ENCODE results near the gene LDAH.

The LDAH gene

DNA sequence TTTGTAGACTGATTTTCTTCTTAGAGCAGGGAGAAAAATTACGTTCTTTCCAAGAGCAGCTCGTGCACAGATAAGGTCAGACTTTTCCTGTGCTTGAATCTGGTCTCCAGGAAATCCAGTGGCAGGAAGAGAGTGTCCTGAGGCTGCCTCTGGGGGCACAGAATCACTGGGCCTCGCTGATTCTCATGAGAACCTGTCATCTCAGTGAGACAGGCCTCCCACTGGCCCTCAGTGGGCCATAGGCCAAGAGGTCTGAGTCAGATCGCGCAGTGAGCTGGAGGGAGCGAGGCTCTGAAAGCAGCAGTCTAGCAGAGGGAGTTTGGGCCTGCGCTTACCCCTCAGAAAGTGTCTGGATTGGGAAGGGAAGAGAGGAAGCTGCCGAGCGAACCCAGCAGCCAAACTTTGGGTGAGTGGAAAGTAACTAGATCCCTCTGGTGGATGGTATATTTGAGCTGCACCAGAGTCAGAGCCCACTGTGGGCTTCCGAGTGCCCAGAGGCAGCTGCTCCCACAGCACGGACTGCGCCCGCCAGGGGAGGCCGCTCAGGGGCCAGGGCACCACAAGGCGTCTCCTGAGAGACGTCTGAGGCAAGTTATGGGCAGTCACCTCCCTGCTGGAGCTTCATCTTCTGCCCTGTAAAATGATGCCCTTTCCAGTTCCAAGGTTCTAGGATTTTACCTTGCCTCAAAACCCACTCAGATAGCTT is 147.8 kb downstream of the LDAH start:
- Mint-ChIP-seq H3K4me1 (ENCODE audit: low read depth) (no peaks in the 10 kb centered on the region), H3K27ac (no peak overlapping the region), H3K9me3 (no peaks in the 10 kb centered on the region), H3K36me3 (ENCODE audit: low read depth) (no peaks in the 10 kb centered on the region), H3K27me3 (ENCODE audit: low read depth) (peaks cover 18% of the 10 kb centered on the region), H3K4me3 (no peak overlapping the region)

- no peak overlapping the region for H3K27ac Mint-ChIP-seq
- H3K4me1 Mint-ChIP-seq (ENCODE audit: low read depth) = no peaks in the 10 kb centered on the region
- H3K27me3 Mint-ChIP-seq (ENCODE audit: low read depth) = peaks cover 25% of the 10 kb centered on the region
- no peaks in the 10 kb centered on the region for H3K36me3 Mint-ChIP-seq (ENCODE audit: low read depth)
- H3K9me3 Mint-ChIP-seq = no peaks in the 10 kb centered on the region
- H3K4me3 Mint-ChIP-seq = no peak overlapping the region
These were observed 148.5 kb downstream of the LDAH start for GRCh38 chr2:20674309-20674965.

DNA sequence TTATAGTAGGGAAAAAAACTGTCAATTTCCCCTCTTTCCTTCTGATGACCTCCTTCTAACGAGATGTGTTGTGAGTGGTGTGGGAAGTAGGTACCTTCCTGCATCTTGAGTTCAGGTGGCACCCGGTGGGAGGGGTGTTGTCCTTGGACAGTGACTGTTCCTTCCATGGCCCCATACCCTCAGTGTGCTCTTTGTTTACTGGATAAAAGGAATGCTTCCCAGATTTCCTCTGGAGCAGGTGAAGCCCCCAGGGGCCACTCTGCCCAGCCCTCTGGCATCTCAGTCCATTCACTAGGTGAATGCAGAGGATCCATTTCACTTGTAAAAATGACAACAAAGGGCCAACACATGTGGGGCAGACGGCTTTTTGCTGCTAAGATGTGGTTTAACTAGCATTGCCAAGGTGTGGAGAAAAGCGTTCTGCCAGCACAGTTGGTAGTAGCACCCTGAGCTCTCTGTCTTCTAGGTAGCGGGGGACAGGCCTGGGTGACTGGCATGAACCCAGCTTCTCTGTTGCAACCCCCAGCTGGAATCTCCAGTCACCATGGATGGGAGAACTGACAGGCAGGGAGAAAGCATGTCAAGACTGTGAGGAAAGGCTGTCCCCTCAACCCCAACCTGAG is 149.1 kb downstream of the LDAH start:
- H3K27ac Mint-ChIP-seq = no peak overlapping the region
- H3K4me3 Mint-ChIP-seq = no peak overlapping the region
- no peaks in the 10 kb centered on the region for H3K4me1 Mint-ChIP-seq (ENCODE audit: low read depth)
- peaks cover 32% of the 10 kb centered on the region for H3K27me3 Mint-ChIP-seq (ENCODE audit: low read depth)
- no peaks in the 10 kb centered on the region for H3K9me3 Mint-ChIP-seq
- H3K36me3 Mint-ChIP-seq (ENCODE audit: low read depth) = no peaks in the 10 kb centered on the region

- peaks cover 45% of the 10 kb centered on the region for H3K27me3 Mint-ChIP-seq (ENCODE audit: low read depth)
- H3K4me1 Mint-ChIP-seq (ENCODE audit: low read depth) = no peaks in the 10 kb centered on the region
- no peak overlapping the region for H3K4me3 Mint-ChIP-seq
- no peak overlapping the region for H3K27ac Mint-ChIP-seq
- H3K36me3 Mint-ChIP-seq (ENCODE audit: low read depth) = no peaks in the 10 kb centered on the region
- no peaks in the 10 kb centered on the region for H3K9me3 Mint-ChIP-seq
These were observed 150.5 kb downstream of the LDAH start for GRCh38 chr2:20672201-20672951.

DNA sequence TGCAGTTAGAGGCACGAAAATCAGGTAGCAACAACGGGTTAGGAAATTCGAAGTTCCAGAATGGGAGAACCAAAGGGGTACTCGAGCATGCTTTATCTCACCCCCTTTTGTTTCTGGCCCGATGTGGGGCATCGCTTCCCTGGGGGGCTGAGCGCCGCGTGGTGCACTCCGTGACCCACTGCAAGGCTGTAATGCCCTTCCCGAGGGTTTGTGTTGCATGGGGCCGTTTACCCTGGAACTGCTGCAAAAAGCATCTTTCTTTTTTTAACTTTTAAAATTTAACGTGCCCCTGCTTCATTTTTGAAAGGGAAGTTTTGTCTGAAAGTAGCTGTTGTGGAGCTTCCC is 151.2 kb downstream of the LDAH start:
- Mint-ChIP-seq H3K36me3 (ENCODE audit: low read depth) (no peaks in the 10 kb centered on the region), H3K9me3 (no peaks in the 10 kb centered on the region), H3K27me3 (ENCODE audit: low read depth) (peaks cover 45% of the 10 kb centered on the region), H3K4me3 (no peak overlapping the region), H3K4me1 (ENCODE audit: low read depth) (no peaks in the 10 kb centered on the region), H3K27ac (no peak overlapping the region)

GRCh38 chr2:20671036-20671735 is 151.7 kb downstream of the LDAH start:
- Mint-ChIP-seq H3K27ac (no peak overlapping the region), H3K9me3 (no peaks in the 10 kb centered on the region), H3K27me3 (ENCODE audit: low read depth) (peaks cover 48% of the 10 kb centered on the region), H3K36me3 (ENCODE audit: low read depth) (no peaks in the 10 kb centered on the region), H3K4me3 (no peak overlapping the region), H3K4me1 (ENCODE audit: low read depth) (peaks cover 2% of the 10 kb centered on the region)

DNA sequence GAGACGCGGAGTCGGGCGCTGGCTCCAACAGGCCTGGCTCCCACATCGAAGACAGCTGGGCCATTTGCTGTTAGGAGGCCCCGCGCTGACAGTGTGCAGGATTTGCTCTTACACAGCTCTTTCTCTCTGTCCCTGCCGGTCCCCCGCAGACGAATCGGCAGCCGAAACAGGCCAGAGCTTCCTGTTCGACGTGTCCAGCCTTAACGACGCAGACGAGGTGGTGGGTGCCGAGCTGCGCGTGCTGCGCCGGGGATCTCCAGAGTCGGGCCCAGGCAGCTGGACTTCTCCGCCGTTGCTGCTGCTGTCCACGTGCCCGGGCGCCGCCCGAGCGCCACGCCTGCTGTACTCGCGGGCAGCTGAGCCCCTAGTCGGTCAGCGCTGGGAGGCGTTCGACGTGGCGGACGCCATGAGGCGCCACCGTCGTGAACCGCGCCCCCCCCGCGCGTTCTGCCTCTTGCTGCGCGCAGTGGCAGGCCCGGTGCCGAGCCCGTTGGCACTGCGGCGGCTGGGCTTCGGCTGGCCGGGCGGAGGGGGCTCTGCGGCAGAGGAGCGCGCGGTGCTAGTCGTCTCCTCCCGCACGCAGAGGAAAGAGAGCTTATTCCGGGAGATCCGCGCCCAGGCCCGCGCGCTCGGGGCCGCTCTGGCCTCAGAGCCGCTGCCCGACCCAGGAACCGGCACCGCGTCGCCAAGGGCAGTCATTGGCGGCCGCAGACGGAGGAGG is 152.4 kb downstream of the LDAH start:
- Mint-ChIP-seq H3K9me3 (no peaks in the 10 kb centered on the region), H3K36me3 (ENCODE audit: low read depth) (no peaks in the 10 kb centered on the region), H3K4me3 (no peak overlapping the region), H3K27ac (no peak overlapping the region), H3K27me3 (ENCODE audit: low read depth) (peaks cover 55% of the 10 kb centered on the region), H3K4me1 (ENCODE audit: low read depth) (peaks cover 3% of the 10 kb centered on the region)

DNA sequence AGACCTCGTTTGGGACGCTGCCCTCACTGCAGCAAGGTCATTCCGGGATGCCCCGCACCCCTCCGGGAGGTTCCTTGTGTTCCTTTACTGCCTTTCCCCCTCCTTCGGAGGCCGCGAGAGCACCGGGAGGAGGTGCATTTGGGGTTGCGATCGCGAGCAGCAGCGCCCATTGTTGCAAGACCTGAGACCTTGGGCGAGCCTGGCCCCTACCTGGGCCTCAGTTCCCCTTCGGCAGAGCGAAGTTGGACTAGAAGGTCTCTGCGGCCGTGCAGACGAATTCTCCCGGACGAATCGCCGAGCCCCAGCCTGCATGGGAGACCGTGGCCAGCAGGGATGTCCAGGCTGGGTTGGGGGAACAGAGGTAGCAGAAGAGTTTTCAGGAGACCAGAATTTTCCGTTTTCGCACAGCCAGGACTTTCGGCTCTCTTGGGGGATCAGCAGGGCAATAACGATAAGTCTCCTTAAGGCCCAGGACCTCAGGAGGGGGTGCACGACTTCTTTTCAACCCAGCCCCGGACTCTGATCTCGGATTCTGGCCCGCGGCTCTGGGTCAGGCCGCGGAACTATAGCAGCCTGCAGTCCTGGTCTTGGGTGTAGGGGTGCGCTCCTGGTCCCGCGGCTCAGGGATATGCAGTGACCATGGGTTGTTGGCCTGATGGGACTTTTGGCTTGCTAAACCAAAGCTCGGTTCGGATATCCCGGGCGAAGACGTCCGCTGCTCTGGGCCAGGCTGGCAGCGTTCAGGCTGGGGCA is 153.2 kb downstream of the LDAH start:
- Mint-ChIP-seq H3K4me1 (ENCODE audit: low read depth) (peaks cover 3% of the 10 kb centered on the region), H3K4me3 (no peak overlapping the region), H3K36me3 (ENCODE audit: low read depth) (no peaks in the 10 kb centered on the region), H3K9me3 (no peaks in the 10 kb centered on the region), H3K27ac (no peak overlapping the region), H3K27me3 (ENCODE audit: low read depth) (peaks cover 63% of the 10 kb centered on the region)

- Mint-ChIP-seq H3K27me3 (ENCODE audit: low read depth) (peaks cover 70% of the 10 kb centered on the region), H3K4me3 (no peak overlapping the region), H3K36me3 (ENCODE audit: low read depth) (no peaks in the 10 kb centered on the region), H3K27ac (no peak overlapping the region), H3K9me3 (no peaks in the 10 kb centered on the region), H3K4me1 (ENCODE audit: low read depth) (peaks cover 3% of the 10 kb centered on the region)
These were observed 153.9 kb downstream of the LDAH start for GRCh38 chr2:20668871-20669475.

DNA sequence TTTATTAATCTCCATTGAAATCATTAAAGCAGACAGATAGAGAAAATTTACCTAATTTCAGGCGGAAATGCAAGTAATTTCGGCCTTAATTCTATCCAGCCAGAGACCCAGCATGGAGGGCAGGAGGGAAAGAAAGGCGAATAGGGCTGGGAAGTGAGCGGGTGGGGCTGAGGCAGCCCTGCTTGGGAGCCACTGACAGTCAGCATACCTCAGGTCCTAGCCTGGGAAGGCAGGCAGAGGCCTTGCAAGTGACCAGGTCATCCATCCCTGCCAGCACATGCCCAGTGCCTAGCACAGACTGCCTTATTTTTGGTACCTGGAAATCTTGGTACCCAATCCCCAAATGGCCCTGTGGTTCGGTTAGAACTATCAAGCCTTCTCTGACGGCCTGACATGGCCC is 154.4 kb downstream of the LDAH start:
- H3K36me3 Mint-ChIP-seq (ENCODE audit: low read depth) = no peaks in the 10 kb centered on the region
- no peak overlapping the region for H3K27ac Mint-ChIP-seq
- no peaks in the 10 kb centered on the region for H3K9me3 Mint-ChIP-seq
- H3K4me3 Mint-ChIP-seq = no peak overlapping the region
- H3K27me3 Mint-ChIP-seq (ENCODE audit: low read depth) = peaks cover 72% of the 10 kb centered on the region
- H3K4me1 Mint-ChIP-seq (ENCODE audit: low read depth) = peaks cover 3% of the 10 kb centered on the region

- Mint-ChIP-seq H3K4me3 (no peak overlapping the region), H3K27me3 (ENCODE audit: low read depth) (peaks cover 74% of the 10 kb centered on the region), H3K36me3 (ENCODE audit: low read depth) (no peaks in the 10 kb centered on the region), H3K27ac (no peak overlapping the region), H3K9me3 (no peaks in the 10 kb centered on the region), H3K4me1 (ENCODE audit: low read depth) (peaks cover 3% of the 10 kb centered on the region)
These were observed 155.1 kb downstream of the LDAH start for GRCh38 chr2:20667531-20668401.

DNA sequence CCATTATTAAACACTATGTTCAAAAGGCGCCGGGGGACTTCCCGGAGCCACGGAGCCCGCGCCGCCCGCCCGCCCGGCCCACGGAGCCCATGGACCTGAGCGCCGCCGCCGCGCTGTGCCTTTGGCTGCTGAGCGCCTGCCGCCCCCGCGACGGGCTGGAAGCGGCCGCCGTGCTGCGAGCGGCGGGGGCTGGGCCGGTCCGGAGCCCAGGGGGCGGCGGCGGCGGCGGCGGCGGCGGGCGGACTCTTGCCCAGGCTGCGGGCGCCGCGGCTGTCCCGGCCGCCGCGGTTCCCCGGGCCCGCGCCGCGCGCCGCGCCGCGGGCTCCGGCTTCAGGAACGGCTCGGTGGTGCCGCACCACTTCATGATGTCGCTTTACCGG is 155.8 kb downstream of the LDAH start:
- H3K27ac Mint-ChIP-seq = no peak overlapping the region
- no peaks in the 10 kb centered on the region for H3K36me3 Mint-ChIP-seq (ENCODE audit: low read depth)
- no peaks in the 10 kb centered on the region for H3K9me3 Mint-ChIP-seq
- H3K4me3 Mint-ChIP-seq = no peak overlapping the region
- peaks cover 3% of the 10 kb centered on the region for H3K4me1 Mint-ChIP-seq (ENCODE audit: low read depth)
- H3K27me3 Mint-ChIP-seq (ENCODE audit: low read depth) = peaks cover 76% of the 10 kb centered on the region
